GM08714 (cell line): ENCODE results near the gene ARHGAP22.

Experiments
- H3K4me3 ChIP-seq: fragments of 200-500 bp; sonication (Bioruptor generic); 2 replicates; pipeline ENCODE4 v1.5.1; 2014; ENCODE audit warnings: mild to moderate bottlenecking, low read length, inconsistent platforms
- ZNF274 ChIP-seq: IDR thresholded peaks from 2 replicates; pipeline ENCODE4 v1.6.1; 2012; ENCODE audit warnings: mild to moderate bottlenecking, low read depth, low read length

ARHGAP22 gene

DNA sequence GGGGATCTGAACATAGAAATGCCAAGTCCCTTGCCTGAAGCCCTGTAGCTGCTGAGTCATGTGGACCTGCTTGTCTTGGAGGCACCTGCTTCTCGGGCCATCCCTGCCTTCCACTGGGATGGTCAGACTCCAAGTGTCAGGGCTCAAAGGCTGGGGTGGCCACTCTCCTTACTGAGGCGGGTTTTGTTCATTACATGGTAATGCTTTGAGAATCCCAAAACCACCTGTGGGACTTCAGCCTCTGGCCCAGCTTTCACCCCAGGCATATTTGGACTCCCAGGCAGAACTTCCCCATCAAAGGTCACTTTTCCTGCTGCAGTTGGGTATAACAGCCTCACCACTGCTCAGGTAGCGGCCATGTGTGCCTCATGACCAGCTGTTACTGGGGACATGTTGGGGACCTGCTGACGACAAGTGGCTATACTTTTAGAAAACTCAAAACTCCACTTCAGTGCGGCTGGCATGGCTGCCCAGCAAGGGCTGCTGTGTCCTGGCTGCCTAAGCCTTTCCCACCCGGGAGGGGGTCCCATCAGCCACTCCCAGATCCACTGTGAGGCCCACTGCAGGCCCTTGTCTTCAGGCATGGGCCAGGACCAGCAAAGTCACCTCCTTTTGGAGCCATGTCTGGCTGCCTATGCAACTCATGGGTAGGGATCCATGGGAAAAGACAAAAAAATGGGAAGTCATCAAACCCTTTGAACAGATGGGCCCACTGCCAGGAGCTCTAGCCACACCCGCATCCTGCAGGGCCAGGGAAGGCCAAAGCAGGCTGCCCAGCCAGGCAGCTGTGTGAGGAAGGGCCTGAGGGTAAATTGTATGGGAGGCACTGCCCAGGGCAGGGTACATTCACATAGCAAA, 96.7 kb downstream of the ARHGAP22 start:
- no peak overlapping the region for H3K4me3 ChIP-seq
- TF ChIP-seq ZNF274 = no peak

DNA sequence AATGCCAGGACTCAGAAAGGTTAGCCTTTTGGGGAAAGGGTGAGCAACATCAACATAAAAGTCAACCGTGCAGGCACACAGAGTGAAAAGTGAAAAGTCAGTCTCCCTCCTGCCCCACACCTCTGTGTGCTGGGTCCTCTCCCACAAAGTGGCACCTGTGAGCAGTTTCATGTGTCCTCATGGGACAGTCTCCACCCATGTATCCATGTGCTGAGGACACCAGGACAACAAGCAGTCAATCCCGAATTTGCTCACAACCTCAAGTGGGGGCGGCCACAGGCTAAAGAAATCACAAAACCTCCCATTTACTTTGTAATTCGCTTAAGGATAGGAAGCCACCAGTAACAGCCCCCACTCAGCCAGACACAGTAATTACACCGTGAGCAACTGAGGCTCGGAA, 97.4 kb downstream of the ARHGAP22 start:
- no peak overlapping the region for H3K4me3 ChIP-seq
- TF ChIP-seq ZNF274 = no peak

DNA sequence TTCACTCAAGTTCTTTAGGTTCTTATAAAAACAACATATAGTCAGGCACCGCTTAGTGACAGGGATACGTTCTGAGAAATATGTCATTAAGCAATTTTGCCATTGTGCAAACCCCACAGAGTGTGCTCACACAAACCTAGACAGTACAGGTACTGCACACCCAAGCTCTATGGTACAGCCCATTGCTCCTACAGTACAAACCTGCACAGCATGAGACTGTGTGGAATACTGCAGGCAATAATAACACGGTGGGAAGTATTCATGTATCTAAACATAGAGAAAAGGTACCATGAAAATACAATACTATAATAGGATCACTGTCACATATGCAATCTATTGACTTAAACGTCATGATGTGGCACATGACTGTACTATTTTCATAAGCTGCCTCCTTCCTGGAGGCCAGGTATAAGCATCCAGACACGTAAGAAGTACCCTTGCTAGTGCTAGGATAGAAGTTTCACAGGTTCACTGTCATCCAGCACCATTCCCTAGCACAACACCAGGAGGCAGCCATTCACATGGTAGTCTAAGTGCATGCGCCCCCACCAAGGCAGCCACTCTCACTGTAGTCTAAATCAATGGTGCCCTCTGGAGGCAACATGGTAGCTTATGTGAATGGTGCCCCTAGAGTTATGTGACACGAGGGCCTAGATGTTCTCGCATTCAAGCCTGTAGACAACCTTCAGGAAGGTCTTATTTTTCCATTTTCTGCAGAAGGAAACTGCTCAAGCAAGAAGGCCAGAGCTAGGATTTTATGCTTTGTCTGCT, 98.5 kb downstream of the ARHGAP22 start:
- TF ChIP-seq ZNF274 = no peak
- no peak overlapping the region for H3K4me3 ChIP-seq

DNA sequence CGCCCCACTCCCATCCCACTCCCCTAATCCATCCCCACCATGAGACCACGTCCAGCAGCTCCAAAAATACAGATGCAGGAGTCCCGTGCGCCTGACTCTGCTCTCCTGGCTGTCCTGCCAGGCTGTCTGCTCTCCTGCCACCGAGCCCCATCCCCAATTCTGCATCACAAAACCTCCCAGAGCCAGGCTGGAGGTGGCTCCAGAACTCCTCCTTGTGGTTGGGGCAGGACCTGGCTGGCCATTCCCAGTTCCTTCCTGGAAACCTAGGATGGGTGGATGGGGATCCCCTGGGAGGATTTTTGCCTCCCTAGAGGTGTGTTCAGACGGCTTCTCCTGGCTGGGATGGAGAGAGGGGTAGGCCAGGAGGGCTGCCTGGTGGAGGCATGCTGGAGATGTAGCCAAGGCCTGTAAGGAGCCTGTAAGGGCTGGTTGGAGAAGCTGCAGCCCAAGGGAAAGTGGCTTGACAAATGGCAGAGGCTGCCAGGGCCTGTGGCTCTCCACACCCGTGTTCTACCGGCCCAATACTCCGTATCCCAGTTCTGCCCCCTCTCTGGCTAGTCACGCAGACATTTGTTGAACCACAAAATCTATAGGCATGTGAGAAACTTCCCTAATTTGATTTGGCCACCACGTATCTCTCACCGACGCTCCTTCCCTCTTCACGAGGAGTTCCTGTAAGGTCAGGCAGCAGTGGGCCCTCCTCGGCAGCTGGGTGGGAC, 99.3 kb downstream of the ARHGAP22 start:
- H3K4me3 ChIP-seq = no peak overlapping the region
- no peak for TF ChIP-seq ZNF274

DNA sequence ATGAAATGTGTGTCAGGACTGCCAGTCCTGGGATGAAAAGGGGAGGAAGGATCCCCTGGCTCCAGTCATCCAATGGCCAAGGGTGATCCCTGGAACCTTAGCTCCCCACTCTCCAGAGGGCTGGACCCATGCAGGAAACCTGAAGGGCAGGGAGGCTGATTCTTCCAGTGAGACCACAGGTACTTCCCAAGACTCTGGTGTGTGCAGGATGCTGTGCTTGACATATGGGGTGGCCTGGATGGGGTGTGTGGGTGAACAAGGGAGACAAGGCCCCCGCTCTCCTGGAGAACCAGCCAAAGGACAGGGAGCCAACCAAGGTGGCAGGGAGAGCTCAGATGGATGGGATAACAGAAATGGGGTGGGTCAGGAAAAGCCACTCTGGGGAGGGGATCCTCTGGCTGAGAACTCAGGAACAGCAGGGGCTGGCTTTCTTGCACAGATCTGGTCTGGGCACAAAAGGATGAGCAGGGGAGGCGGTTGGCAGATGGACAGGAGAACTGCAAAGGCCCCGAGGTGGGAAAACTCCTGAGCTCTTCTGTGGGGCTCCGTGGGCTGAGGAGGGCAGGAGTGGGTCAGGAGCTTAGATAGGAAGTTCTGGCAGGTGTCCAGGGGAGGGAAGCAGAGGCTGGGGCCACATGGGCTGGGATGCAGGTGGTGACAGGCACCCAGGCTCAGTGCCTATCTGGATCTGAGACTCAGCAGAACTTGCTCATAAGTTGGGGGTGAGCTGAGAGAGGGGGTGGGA, 100.6 kb downstream of the ARHGAP22 start:
- TF ChIP-seq ZNF274 = no peak
- no peak overlapping the region for H3K4me3 ChIP-seq

DNA sequence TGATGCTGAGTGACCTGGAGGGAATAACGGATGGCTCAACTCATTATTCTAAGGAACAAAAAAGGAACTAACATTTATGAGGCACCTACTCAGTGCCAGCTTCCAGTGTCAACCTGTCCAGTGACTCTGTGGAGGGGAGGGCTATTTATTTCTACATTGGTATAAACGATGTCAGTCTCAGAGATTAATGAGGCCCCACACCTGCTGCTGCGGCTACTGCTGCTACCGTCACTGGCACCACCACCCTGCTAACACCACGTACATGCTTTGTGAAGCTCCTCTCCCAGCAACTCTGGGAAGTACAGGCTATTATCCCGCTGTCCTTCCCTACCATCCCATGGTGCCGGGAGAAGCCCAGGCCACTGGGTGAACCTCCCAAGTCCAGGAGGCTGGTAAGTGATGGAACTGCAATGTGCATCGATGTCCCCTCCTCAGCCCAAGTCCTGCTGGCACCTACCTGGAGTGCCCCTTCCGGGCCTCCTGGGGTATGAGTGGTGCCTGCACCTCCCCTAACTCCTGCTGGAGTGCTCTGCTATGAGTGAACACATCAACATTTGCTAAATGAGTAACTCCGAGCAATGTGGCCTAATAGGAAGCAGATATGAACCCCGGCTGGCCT, 101.5 kb downstream of the ARHGAP22 start:
- TF ChIP-seq ZNF274 = no peak
- H3K4me3 ChIP-seq = no peak overlapping the region

DNA sequence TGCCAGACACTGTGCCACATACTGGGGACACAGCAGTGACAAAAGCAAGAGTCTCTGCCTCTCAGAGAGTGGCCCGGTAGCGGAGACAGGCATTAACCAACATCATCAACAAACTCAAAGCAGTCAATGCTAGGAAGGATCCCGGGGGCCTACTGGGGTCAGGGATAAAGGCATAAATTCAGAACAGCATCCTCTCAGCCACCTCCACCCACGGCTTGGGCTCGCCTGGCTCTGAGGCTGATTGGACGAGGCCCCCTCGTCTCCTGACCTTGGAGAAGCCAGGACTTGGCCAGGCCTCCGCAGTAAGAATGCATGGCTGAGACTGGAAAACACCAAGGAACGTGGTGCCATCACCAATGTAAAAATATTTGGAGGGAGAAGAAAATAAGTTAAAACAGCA, 102.1 kb downstream of the ARHGAP22 start:
- TF ChIP-seq ZNF274 = no peak
- H3K4me3 ChIP-seq = no peak overlapping the region

DNA sequence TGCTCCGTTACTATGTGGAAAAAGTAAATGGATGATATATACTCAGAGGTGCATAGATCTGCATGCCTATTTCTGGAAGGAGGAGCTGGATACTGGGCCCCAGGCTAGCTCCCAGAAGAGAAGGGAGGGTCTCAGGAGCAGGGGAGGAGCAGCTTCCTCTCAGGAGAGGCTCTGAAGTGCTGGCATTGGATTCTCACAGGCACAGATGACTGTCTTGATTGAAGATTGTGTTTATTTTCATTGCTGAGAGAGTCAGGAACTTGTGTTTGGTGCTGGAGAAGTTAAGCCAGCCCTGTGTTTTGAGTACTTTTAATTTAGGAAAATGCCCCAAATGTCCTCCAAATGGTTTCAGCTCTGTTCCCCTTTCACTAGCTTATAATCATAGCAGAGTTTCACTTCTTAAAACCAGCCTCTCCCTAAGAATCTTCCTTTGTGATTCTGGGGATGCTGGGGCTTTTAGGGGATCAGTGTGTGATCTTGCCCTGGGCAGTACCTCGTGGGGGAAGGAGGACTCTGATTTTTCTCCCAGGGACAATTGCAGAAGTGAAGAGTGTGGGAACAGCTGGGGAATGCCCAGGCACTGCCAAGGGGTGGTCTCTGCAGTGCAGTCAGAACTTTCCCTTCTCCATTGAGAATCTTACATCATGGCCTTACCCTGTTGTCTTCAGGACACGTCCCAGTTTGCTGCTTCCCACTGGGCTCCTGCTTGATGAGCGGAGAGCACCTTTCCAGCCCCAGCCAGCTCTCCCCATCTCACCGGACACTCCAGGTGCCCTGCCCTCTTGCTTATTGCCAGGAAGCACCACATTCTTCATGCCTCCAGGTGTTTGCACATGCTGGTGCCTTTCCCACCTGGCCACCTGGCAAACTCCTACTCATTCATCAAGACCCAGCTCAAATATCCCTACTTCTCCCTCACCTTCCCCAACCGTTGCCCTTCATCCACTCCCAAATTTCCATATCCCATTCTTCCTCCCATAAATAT, 102.8 kb downstream of the ARHGAP22 start:
- H3K4me3 ChIP-seq = no peak overlapping the region
- TF ChIP-seq ZNF274 = no peak

DNA sequence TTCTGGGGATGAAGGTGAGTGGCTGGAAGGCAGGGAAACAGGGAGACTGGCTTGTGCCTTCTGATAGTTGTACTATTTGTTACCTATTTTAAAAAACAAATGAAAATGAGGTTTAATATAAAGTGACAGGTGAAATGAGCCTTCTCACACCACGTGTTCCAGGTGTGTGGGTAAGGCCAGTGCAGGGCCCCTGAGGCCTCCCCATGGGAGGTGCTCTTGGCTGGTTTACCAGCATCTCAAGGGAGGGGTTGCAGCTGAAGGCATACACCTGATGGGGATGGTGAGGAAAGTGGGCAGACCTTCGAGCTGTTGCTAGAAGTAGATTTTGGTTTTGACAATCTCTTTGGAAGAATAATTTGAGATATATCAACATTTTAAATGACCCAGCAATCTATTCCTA, 103.6 kb downstream of the ARHGAP22 start:
- no peak overlapping the region for H3K4me3 ChIP-seq
- TF ChIP-seq ZNF274 = no peak

DNA sequence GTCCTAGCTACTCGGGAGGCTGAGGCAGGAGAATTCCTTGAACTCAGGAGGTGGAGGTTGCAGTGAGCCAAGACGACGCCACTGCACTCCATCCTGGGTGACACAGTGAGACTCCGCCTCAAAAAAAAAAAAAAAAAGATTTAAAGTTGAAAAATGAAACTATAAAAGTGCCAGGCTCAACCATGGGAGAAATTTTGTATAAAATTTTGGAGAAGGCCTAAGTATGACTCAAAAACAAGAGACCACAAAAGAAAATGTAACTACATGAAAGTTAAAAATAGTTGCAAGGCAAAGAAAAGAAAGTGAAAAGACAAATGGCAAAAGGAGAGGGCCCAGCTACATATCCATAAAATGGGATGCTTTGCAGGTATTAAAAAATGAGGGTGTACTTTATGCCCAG, 104.1 kb downstream of the ARHGAP22 start:
- TF ChIP-seq ZNF274 = no peak
- H3K4me3 ChIP-seq = no peak overlapping the region

DNA sequence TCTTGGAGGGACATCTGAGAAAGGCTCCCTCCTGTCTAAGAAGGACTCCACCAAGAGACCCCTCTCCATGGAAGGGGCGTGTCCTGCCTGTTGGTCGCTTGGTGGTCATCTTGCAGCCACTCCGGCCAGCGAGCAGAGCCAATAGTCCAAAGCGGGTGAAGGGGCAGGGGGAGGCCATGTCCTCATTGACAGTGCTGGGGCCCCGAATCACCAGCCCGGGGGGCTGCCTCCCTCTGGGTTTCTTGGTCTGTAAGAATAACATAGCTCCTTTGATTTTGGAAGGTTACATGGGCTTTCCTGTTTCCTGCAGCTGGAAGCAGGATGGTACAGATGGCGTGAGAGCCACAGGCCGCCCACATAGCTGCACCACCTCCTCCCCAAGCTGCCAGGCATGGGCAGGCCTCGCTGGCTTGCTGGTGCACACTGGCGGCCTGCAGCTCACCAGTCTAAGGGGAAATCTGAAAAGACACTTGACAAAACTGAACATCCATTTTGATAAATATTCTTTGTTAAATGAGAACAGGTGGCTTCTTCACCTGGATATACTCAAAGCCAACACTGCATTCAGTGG, 105.8 kb downstream of the ARHGAP22 start:
- TF ChIP-seq ZNF274 = no peak
- H3K4me3 ChIP-seq = no peak overlapping the region
